Right cardiac atrium (tissue), 5 donors: ENCODE results near the gene RLN3. TPM values are rescaled to one million over a fixed set of nuclear protein-coding genes. Genes with fewer than 3 reads are reported as not detected.

Experiments used
- ATAC-seq, 2 donors: fragments of 200-7000 bp; cut with Tn5 transposase; one replicate each; pipeline versions ENCODE4 v1.8.0 to v1.9.1; 2020; ENCODE audit warnings: moderate library complexity in 2 of 2, mild to moderate bottlenecking in 1 of 2
- DNase-seq, 3 donors: peaks; one replicate each; pipeline ENCODE4 v3.0.0-alpha.2; 2020
- H3K27ac ChIP-seq: one replicate; pipeline ENCODE4 v1.5.1; 2013; ENCODE audit warnings: mild to moderate bottlenecking, low read length, control low read depth, moderate library complexity
- H3K27me3 ChIP-seq: one replicate; pipeline ENCODE4 v1.6.1; 2013; ENCODE audit not compliant: control insufficient read depth, insufficient read depth
- H3K4me1 ChIP-seq: one replicate; pipeline ENCODE4 v1.6.1; 2013; ENCODE audit warnings: low read length; ENCODE audit not compliant: control insufficient read depth, insufficient read depth
- H3K4me3 ChIP-seq: one replicate; pipeline ENCODE4 v1.5.1; 2013; ENCODE audit warnings: low read length, control low read depth
- H3K9me3 ChIP-seq: one replicate; pipeline ENCODE4 v1.6.1; 2013; ENCODE audit warnings: low read length; ENCODE audit not compliant: control insufficient read depth
- WGBS: extraction: QIAGEN DNeasy Blood & Tissue Kit; methylation state at CpG from one replicate; pipeline ENCODE4 v1.1.7; 2013; 5-methylcytosine and 5-hydroxymethylcytosine counted together
- intact Hi-C, 4 donors: fragments of 100-400 bp; cut with DNase I; formaldehyde crosslinking; loops; one replicate each; pipeline versions ENCODE4 v1.11.0 to v1.14.0; 2022 to 2023
- polyA plus RNA-seq: library from polyadenylated mRNA; stranded (reverse); fragments of 200-250 nt; gene quantifications from one replicate; pipeline ENCODE4 v1.2.3, GENCODE V29; 2013
- total RNA-seq, 4 donors: library from RNA; stranded (reverse); fragmentation: NEBNext Ultra II Directional; extraction: Animal tissue kit (Norgen Biotek cat#: 25700); gene quantifications; one replicate each; pipeline ENCODE4 v1.2.1, GENCODE V29; 2021
- donor health status: healthy with polysubstance abuse.
- donor health status: DM: no; HTN: yes; CAD: no.
- donor health status: DM: no; HTN: no; CAD: no.
- donor health status: DM: no; HTN: yes; CAD: no; lungs with severe emphysema.
- donor health status: DM: yes; HTN: yes; CAD: no.

RLN3 gene
- total and polyA plus RNA-seq, 5 donors = not detected

GRCh38 chr19:13995878-13996765, 31.8 kb upstream of the RLN3 start:
- intact Hi-C loops = no loop called here

GRCh38 chr19:13996928-13997630, 30.9 kb upstream of the RLN3 start:
- Histone ChIP-seq H3K4me1 (peaks cover 3% of the 10 kb centered on the region), H3K4me3 (no peak overlapping the region), H3K9me3 (no peaks in the 10 kb centered on the region), H3K27me3 (no peaks in the 10 kb centered on the region), H3K27ac (no peak overlapping the region)
- no peak for ATAC-seq
- WGBS = 93% methylated on average over 22 of the region's 22 CpGs
- DNase-seq = peak in 1 of 3 donors; percentile 31
- intact Hi-C loops = no loop called here

More at GRCh38 chr19:13995878-13996765, 31.8 kb upstream of the RLN3 start:
- Histone ChIP-seq H3K27ac (no peak overlapping the region), H3K4me1 (peaks cover 3% of the 10 kb centered on the region), H3K9me3 (no peaks in the 10 kb centered on the region), H3K27me3 (no peaks in the 10 kb centered on the region), H3K4me3 (no peak overlapping the region)
- 90% methylated on average over 14 of the region's 14 CpGs for WGBS
- DNase-seq (peak in 1 of 3 donors; percentile 32), ATAC-seq (no peak)

GRCh38 chr19:13997631-13997962, 30.4 kb upstream of the RLN3 start:
- Histone ChIP-seq H3K27me3 (no peaks in the 10 kb centered on the region), H3K4me3 (no peak overlapping the region), H3K27ac (no peak overlapping the region), H3K4me1 (peaks cover 5% of the 10 kb centered on the region), H3K9me3 (no peaks in the 10 kb centered on the region)
- WGBS = 94% methylated on average over 6 of the region's 6 CpGs
- ATAC-seq = no peak
- intact Hi-C loops = no loop called here
- DNase-seq = peak in 1 of 3 donors; percentile 18

- whole genome bisulfite sequencing = 100% methylated on average over 1 of the region's 1 CpG
- no peak overlapping the region for H3K4me3 ChIP-seq
- ATAC-seq = no peak
- H3K4me1 ChIP-seq = peaks cover 8% of the 10 kb centered on the region
- intact Hi-C loops = no loop called here
- no peak overlapping the region for H3K27ac ChIP-seq
- no peaks in the 10 kb centered on the region for H3K9me3 ChIP-seq
- DNase-seq = no peak
- H3K27me3 ChIP-seq = no peaks in the 10 kb centered on the region
Measured at GRCh38 chr19:13998426-13998825, 29.5 kb upstream of the RLN3 start.

- intact Hi-C loops = no loop called here
- Histone ChIP-seq H3K27ac (no peak overlapping the region), H3K4me1 (peaks cover 10% of the 10 kb centered on the region), H3K9me3 (no peaks in the 10 kb centered on the region), H3K4me3 (no peak overlapping the region), H3K27me3 (no peaks in the 10 kb centered on the region)
- 98% methylated on average over 3 of the region's 3 CpGs for whole genome bisulfite sequencing
- no peak for ATAC-seq
- no peak for DNase-seq
Measured at GRCh38 chr19:13999085-13999484, 28.9 kb upstream of the RLN3 start.

- H3K27me3 ChIP-seq = no peaks in the 10 kb centered on the region
- peaks cover 7% of the 10 kb centered on the region for H3K4me1 ChIP-seq
- 80% methylated on average over 13 of the region's 13 CpGs for WGBS
- DNase-seq (peak in 1 of 3 donors; percentile 21), ATAC-seq (no peak)
- intact Hi-C loops = no loop called here
- no peak overlapping the region for H3K4me3 ChIP-seq
- H3K9me3 ChIP-seq = no peaks in the 10 kb centered on the region
- H3K27ac ChIP-seq = no peak overlapping the region
Measured at GRCh38 chr19:14000691-14001375, 27.1 kb upstream of the RLN3 start.

GRCh38 chr19:14002571-14003250, 25.2 kb upstream of the RLN3 start:
- intact Hi-C loops = no loop called here
- DNase-seq = peak in 1 of 3 donors; percentile 56
- 57% methylated on average over 13 of the region's 13 CpGs for WGBS
- Histone ChIP-seq H3K4me3 (no peak overlapping the region), H3K27me3 (no peaks in the 10 kb centered on the region), H3K9me3 (no peaks in the 10 kb centered on the region), H3K4me1 (peaks cover 7% of the 10 kb centered on the region), H3K27ac (peak overlapping the region; percentile 78)
- no peak for ATAC-seq

GRCh38 chr19:14003251-14004055, 24.5 kb upstream of the RLN3 start:
- WGBS = 34% methylated on average over 10 of the region's 10 CpGs
- Histone ChIP-seq H3K4me3 (no peak overlapping the region), H3K9me3 (no peaks in the 10 kb centered on the region), H3K27me3 (no peaks in the 10 kb centered on the region), H3K27ac (peak overlapping the region; percentile 78), H3K4me1 (peaks cover 7% of the 10 kb centered on the region)
- ATAC-seq = no peak
- DNase-seq = peak in 1 of 3 donors; percentile 27
- intact Hi-C loops = no loop called here

- peaks cover 7% of the 10 kb centered on the region for H3K4me1 ChIP-seq
- intact Hi-C loops = no loop called here
- peak overlapping the region; percentile 95 for H3K27ac ChIP-seq
- peak overlapping the region; percentile 94 for H3K4me3 ChIP-seq
- H3K9me3 ChIP-seq = no peaks in the 10 kb centered on the region
- ATAC-seq = no peak
- DNase-seq = peak; percentile 71 to 82 (median 78)
- 18% methylated on average over 14 of the region's 14 CpGs for WGBS
- no peaks in the 10 kb centered on the region for H3K27me3 ChIP-seq
Measured at GRCh38 chr19:14004619-14005348, 23.2 kb upstream of the RLN3 start.
